ENCODE measurements around the gene MCF2L.

MCF2L gene

DNA sequence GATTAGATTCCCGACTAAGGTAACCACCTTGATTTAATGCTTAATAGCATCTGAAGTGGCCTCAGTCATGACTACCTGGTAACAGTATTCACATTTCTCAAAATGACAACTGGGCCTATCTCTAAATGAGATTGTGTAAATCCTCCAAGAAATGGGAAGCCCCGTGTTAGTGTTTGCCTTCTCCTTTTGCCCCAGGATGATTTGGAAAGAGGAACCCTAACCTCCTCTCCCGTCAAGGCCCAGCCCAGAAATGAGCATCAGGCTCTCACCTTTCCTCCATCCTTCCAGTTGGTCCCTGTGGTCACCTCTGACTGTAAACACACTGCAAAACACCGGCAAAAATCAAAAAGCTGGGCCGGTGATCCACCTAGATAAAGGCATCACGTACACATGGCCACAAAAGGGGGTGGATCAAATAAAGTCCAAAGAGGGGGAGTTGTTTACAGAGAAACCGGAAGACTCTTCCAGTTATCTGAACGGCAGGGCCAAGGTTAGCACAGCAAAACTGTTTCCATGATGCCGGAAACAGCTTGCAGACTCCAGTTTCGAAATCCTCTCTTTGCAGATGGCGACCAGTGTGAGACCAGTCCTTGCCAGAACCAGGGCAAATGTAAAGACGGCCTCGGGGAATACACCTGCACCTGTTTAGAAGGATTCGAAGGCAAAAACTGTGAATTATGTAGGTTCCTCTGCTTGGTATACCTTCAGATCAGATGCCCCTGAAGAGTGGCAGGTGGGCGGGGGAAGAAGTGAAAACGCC lies 170.0 kb downstream of the MCF2L start:
- no peak for DNase-seq

GRCh38 chr13:113139577-113139976 lies 170.6 kb downstream of the MCF2L start:
- no peak for DNase-seq

- DNase-seq = no peak
These were observed 171.9 kb downstream of the MCF2L start for GRCh38 chr13:113140677-113141600.

GRCh38 chr13:113141601-113141970 lies 172.6 kb downstream of the MCF2L start:
- DNase-seq = no peak

DNA sequence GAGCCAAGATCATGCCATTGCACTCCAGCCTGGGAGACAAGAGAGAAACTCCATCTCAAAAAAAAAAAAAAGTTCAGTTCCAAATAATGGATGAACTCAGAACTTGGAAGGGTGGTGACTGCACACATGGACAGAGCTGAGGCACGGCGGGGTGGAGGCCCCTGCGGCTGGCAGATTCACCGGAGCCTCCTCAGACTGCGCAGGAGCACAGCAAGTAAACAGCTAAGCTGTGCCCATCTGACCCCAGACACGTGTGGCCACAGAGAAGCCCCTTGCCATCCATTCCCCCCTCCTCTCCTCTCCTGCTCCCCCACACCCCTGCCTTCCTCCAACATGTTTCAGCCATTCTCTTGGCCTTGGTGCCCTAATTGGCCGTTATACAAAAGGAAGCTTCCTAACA lies 173.9 kb downstream of the MCF2L start:
- DNase-seq = no peak

GRCh38 chr13:113143466-113144254 lies 174.6 kb downstream of the MCF2L start:
- DNase-seq = no peak

- DNase-seq = no peak
These were observed 175.2 kb downstream of the MCF2L start for GRCh38 chr13:113144255-113144629.

GRCh38 chr13:113145496-113145895 lies 176.5 kb downstream of the MCF2L start:
- DNase-seq = no peak

- no peak for DNase-seq
These were observed 177.0 kb downstream of the MCF2L start for GRCh38 chr13:113145911-113146598.

DNA sequence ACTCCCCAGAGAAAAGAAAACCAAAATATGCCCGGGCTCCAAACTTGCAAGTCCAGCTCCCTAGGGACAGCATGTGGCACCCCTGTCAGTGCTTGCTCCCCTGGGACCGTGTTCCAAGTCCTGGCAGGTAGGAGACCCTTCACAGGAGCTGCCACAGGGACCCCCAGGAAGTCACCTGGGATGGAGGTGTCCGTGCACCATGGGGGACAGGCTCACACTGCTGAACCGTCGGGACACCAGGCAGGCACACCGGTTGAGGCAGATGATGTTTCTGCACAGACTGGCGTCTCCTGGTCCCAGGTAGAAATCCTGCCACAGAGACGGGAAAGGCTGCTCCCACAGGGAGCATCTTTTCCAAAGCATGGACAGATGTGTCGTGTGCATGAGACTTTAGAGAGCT lies 177.7 kb downstream of the MCF2L start:
- DNase-seq = no peak

- no peak for DNase-seq
These were observed 178.2 kb downstream of the MCF2L start for GRCh38 chr13:113147206-113147605.

GRCh38 chr13:113148407-113148806 lies 179.4 kb downstream of the MCF2L start:
- DNase-seq = no peak

- no peak for DNase-seq
These were observed 180.0 kb downstream of the MCF2L start for GRCh38 chr13:113148940-113149503.

Measured in femur (tissue), 1 donor.